ENCODE results near the gene NEK7. TPM values are rescaled to one million over a fixed set of nuclear protein-coding genes. Genes with fewer than 3 reads are reported as not detected.

The NEK7 gene
- total and polyA plus RNA-seq, 2 of the 8 experiments (the other 6 are each of a cell fraction or from before 2014, with no cell fraction given), result 5.1 to 10.0 TPM

GRCh38 chr1:198150369-198150768 lies 6.4 kb upstream of the NEK7 start:
- no peak overlapping the region for H3K27ac ChIP-seq (ENCODE audit: low read depth, low read length)
- no peak overlapping the region for H3K9ac ChIP-seq (replicated peaks in 1 of 4; ENCODE audit: extremely low read depth in 1 of 4, low read depth in 3 of 4, low read length in 3 of 4)
- no peak overlapping the region for H2BK15ac ChIP-seq (ENCODE audit: low read length)
- no peak overlapping the region for H4K91ac ChIP-seq (replicated peaks; ENCODE audit: insufficient read length, low read length)
- no peaks in the 10 kb centered on the region for H4K20me1 ChIP-seq (replicated peaks in 1 of 2; ENCODE audit: control insufficient read depth in 1 of 2, insufficient read depth in 2 of 2, low read length in 2 of 2)
- no peak overlapping the region for H3K4ac ChIP-seq (replicated peaks; ENCODE audit: insufficient read length, low read depth, low read length)
- no peak overlapping the region for H3K4me2 ChIP-seq (ENCODE audit: insufficient read depth in 1 of 2, low read depth in 2 of 2, low read length in 2 of 2)
- ChIA-PET POLR2A (ENCODE audit: partially characterized antibody) (no interaction called here), CTCF (ENCODE audit: partially characterized antibody) (interaction anchor here (0.6 kb wide), 1 partner anchor 16 kb away, joined by 3 read pairs; no protein-coding TSS in a partner anchor)
- WGBS, 2 experiments (ENCODE audit: extremely low coverage in 1 of 2, insufficient coverage in 1 of 2, insufficient read length in 1 of 2, insufficient replicate concordance in 2 of 2, low coverage in 1 of 2, low lambda C conversion rate in 2 of 2, missing lambda C conversion rate in 1 of 2), result 87% methylated on average over 1 of the region's 1 CpG; no CpG with 5 or more reads in 1 of the 2 experiments
- H3K4me1 ChIP-seq (replicated peaks in 1 of 4; ENCODE audit: control insufficient read depth in 3 of 4, insufficient read depth in 4 of 4, low read length in 3 of 4), result no peaks in the 10 kb centered on the region; a peak in 2 of 7 replicates
- no peak overlapping the region for H2AFZ ChIP-seq (ENCODE audit: low read length)
- TF ChIP-seq EGR1 (IDR thresholded peaks at IDR 0.05; ENCODE audit: borderline replicate concordance, low read depth, low read length) (no peak), BRCA1 (IDR thresholded peaks at IDR 0.05; ENCODE audit: low read depth, low read length) (no peak), ATF2 (IDR thresholded peaks at IDR 0.05; ENCODE audit: low read length) (no peak), TAF1 (IDR thresholded peaks at IDR 0.05; ENCODE audit: low read depth, low read length) (no peak), USF2 (IDR thresholded peaks at IDR 0.05; ENCODE audit: low read length) (no peak)
- no peak overlapping the region for H4K8ac ChIP-seq (ENCODE audit: extremely low read depth, insufficient read depth, low read length)
- H3K79me1 ChIP-seq (ENCODE audit: low read depth, low read length), result no peaks in the 10 kb centered on the region
- H3K36me3 ChIP-seq (ENCODE audit: control insufficient read depth in 2 of 4, insufficient read depth in 4 of 4, low read length in 3 of 4), result no peaks in the 10 kb centered on the region
- DNase-seq (ENCODE audit: low read depth in 1 of 2, low spot score in 2 of 2), result no peak
- H3K14ac ChIP-seq (ENCODE audit: insufficient read length), result no peak overlapping the region
- no peak overlapping the region for H2BK12ac ChIP-seq (ENCODE audit: low read depth, low read length)
- H3K56ac ChIP-seq (replicated peaks; ENCODE audit: insufficient read length, low read depth, low read length), result no peak overlapping the region
- H3K9me3 ChIP-seq (ENCODE audit: insufficient read depth in 2 of 2, low read depth in 1 of 2, low read length in 1 of 2), result no peaks in the 10 kb centered on the region
- no peak overlapping the region for H2BK120ac ChIP-seq (replicated peaks; ENCODE audit: low read depth, low read length)
- no peak overlapping the region for H3K23ac ChIP-seq (ENCODE audit: insufficient read length)
- H2AK5ac ChIP-seq (ENCODE audit: low read depth, low read length), result no peak overlapping the region
- H3K27me3 ChIP-seq (replicated peaks in 1 of 4; ENCODE audit: control insufficient read depth in 3 of 4, extremely low read depth in 1 of 4, insufficient read depth in 3 of 4, low read length in 3 of 4), result no peaks in the 10 kb centered on the region
- no peak overlapping the region for H2BK5ac ChIP-seq (ENCODE audit: low read depth, low read length)
- H4K5ac ChIP-seq (ENCODE audit: insufficient read length, low read depth, low read length), result no peak overlapping the region
- no peaks in the 10 kb centered on the region for H3K79me2 ChIP-seq (ENCODE audit: control insufficient read depth in 1 of 2, insufficient read depth in 2 of 2, low read length in 2 of 2)
- H3K23me2 ChIP-seq (ENCODE audit: low read depth, low read length), result no peaks in the 10 kb centered on the region
- H2BK20ac ChIP-seq (ENCODE audit: low read length), result no peak overlapping the region
- no peak overlapping the region for H3K4me3 ChIP-seq (ENCODE audit: extremely low read depth in 1 of 4, insufficient read depth in 2 of 4, low read depth in 3 of 4, low read length in 4 of 4)
- no peak overlapping the region for H3K18ac ChIP-seq (ENCODE audit: extremely low read depth, low read length)
- FAIRE-seq, result no peak

All from H1 (cell line).